Measurements from ENCODE around the gene DOCK9. TPM values are rescaled to one million over a fixed set of nuclear protein-coding genes. Genes with fewer than 3 reads are reported as not detected.
A peak's percentile ranks its signal among the peaks of the same experiment; 100 is the strongest.

The DOCK9 gene
- total and polyA plus RNA-seq, 2 experiments from 2014 or later = 8.5 to 57.7 TPM

- TF ChIP-seq CTCF (conservative IDR thresholded peaks at IDR 0.05; ENCODE audit: low read depth in 2 of 2) = no peak
- no peak for TF ChIP-seq STAT1 (IDR thresholded peaks at IDR 0.05; ENCODE audit: unreplicated experiment)
Measured at GRCh38 chr13:98809345-98809777, 168.5 kb downstream of the DOCK9 start (continued).

GRCh38 chr13:98807774-98808173 lies 170.1 kb downstream of the DOCK9 start:
- Histone ChIP-seq H3K4me1 (ENCODE audit: insufficient read depth) (peaks cover 20% of the 10 kb centered on the region), H3K79me2 (replicated peaks; ENCODE audit: insufficient read depth) (no peaks in the 10 kb centered on the region), H3K27ac (ENCODE audit: low read depth) (peak overlapping the region; percentile 21; the same call in 1 of the 2 replicates), H3K27me3 (ENCODE audit: insufficient read depth) (no peaks in the 10 kb centered on the region), H3K36me3 (ENCODE audit: insufficient read depth) (no peaks in the 10 kb centered on the region), H4K20me1 (replicated peaks; ENCODE audit: insufficient read depth) (no peaks in the 10 kb centered on the region), H3K4me2 (peak overlapping the region; percentile 15; the same call in 1 of the 2 replicates), H2AFZ (no peak overlapping the region), H3K9me2 (ENCODE audit: insufficient read depth) (0 out of 2 replicates have a peak, but pooled peaks cover 3% of the 10 kb centered on the region), H3K4me3 (no peak overlapping the region), H3F3A (replicated peaks; ENCODE audit: low read depth) (0 out of 2 replicates have a peak, but pooled peaks cover 3% of the 10 kb centered on the region)
- ATAC-seq (peak; percentile 72), DNase-seq (ENCODE audit: low spot score) (peak; percentile 43)
- H3K4me3 Mint-ChIP-seq = no peak overlapping the region
- peak overlapping the region; percentile 70 for H3K27ac Mint-ChIP-seq
- peaks cover 3% of the 10 kb centered on the region; the same call in 1 of the 3 replicates for H3K36me3 Mint-ChIP-seq (ENCODE audit: low read depth)
- H3K4me1 Mint-ChIP-seq = peaks cover 22% of the 10 kb centered on the region
- no peaks in the 10 kb centered on the region for H3K9me3 Mint-ChIP-seq
- peak; percentile 67 for TF ChIP-seq NANOG (IDR thresholded peaks at IDR 0.05; ENCODE audit: borderline replicate concordance)
- TF ChIP-seq JUNB (IDR thresholded peaks at IDR 0.05; ENCODE audit: unreplicated experiment) = no peak
- H3K27me3 Mint-ChIP-seq (ENCODE audit: insufficient read depth, low read depth, poor library complexity) = no peaks in the 10 kb centered on the region

- no peaks in the 10 kb centered on the region for H3K79me2 ChIP-seq (replicated peaks; ENCODE audit: insufficient read depth)
- no peaks in the 10 kb centered on the region for H3K36me3 ChIP-seq (ENCODE audit: insufficient read depth)
- H3K9me2 ChIP-seq (ENCODE audit: insufficient read depth) = 0 out of 2 replicates have a peak, but pooled peaks cover under 1% of the 10 kb centered on the region
- H3K27ac ChIP-seq (ENCODE audit: low read depth) = no peak overlapping the region
- no peaks in the 10 kb centered on the region for H3K27me3 ChIP-seq (ENCODE audit: insufficient read depth)
- Mint-ChIP-seq H3K9me3 (no peaks in the 10 kb centered on the region), H3K4me1 (peaks cover 25% of the 10 kb centered on the region), H3K27ac (no peak overlapping the region), H3K27me3 (ENCODE audit: insufficient read depth, low read depth, poor library complexity) (no peaks in the 10 kb centered on the region), H3K36me3 (ENCODE audit: low read depth) (0 out of 3 replicates have a peak, but pooled peaks cover 3% of the 10 kb centered on the region), H3K4me3 (no peak overlapping the region)
- no peak overlapping the region for H2AFZ ChIP-seq
- H3K4me1 ChIP-seq (ENCODE audit: insufficient read depth) = peaks cover 20% of the 10 kb centered on the region
- H3K4me3 ChIP-seq = no peak overlapping the region
- H4K20me1 ChIP-seq (replicated peaks; ENCODE audit: insufficient read depth) = no peaks in the 10 kb centered on the region
- no peak overlapping the region for H3K4me2 ChIP-seq
- DNase-seq (ENCODE audit: low spot score) (no peak), ATAC-seq (no peak)
- 0 out of 2 replicates have a peak, but pooled peaks cover 3% of the 10 kb centered on the region for H3F3A ChIP-seq (replicated peaks; ENCODE audit: low read depth)
- TF ChIP-seq NANOG (IDR thresholded peaks at IDR 0.05; ENCODE audit: borderline replicate concordance) (no peak), EZH2phosphoT487 (IDR thresholded peaks at IDR 0.05; ENCODE audit: unreplicated experiment) (no peak), JUNB (IDR thresholded peaks at IDR 0.05; ENCODE audit: unreplicated experiment) (no peak), EZH2 (IDR thresholded peaks at IDR 0.05; ENCODE audit: low read depth, unreplicated experiment) (no peak), ETS1 (IDR thresholded peaks at IDR 0.05) (no peak), ZNF331 (CRISPR knock-in tag; IDR thresholded peaks at IDR 0.05; ENCODE audit: low read depth) (no peak), REST (IDR thresholded peaks at IDR 0.05; ENCODE audit: unreplicated experiment) (no peak)
Measured at GRCh38 chr13:98804336-98804855, 173.5 kb downstream of the DOCK9 start.
